Measurements from ENCODE around the gene SLC38A6. TPM values are rescaled to one million over a fixed set of nuclear protein-coding genes. Genes with fewer than 3 reads are reported as not detected.

The SLC38A6 gene
- total and polyA plus RNA-seq, 2 of the 13 experiments (the other 11 are each of a cell fraction or from before 2014, with no cell fraction given), result 6.9 to 22.1 TPM

DNA sequence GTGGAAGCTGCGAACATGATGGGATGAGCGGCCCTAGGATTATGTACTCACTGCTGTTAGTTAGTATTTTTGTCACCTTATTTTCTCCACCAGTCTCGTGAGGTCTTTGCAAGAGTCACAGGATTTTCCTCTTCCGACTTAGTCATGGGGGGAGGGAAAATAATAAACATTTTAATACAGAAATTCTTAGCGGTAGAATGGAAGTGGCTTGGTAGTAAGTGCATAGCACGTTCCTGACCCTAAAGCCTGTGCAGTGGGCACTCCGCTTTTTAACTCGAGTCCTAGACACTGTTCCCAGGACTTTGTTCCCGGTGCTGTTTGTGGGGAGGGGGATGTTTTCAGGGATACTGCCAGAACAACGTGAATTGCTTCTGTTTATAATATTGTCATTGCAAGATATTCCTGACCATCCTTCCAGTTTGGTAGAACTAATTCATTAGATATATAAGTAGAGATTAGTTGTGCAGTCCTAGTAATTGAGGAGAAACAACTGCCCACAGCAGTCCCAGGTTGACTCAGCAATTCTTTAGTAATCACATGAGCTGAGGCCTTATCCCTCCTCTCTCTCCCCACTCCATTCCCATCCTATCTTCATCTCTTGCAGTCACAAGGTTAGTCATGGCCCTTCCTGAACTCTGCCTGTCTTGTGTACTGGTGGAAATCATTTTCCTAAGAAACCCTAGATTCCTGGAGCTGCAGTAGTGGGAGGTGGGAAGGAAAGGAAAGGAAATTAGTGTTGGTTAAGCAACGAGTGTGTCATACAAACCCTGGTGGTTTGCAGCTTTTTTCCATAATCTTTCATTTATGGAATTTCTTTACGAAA lies 799 bp downstream of the SLC38A6 start (continued):
- TF ChIP-seq, protein P1, sequence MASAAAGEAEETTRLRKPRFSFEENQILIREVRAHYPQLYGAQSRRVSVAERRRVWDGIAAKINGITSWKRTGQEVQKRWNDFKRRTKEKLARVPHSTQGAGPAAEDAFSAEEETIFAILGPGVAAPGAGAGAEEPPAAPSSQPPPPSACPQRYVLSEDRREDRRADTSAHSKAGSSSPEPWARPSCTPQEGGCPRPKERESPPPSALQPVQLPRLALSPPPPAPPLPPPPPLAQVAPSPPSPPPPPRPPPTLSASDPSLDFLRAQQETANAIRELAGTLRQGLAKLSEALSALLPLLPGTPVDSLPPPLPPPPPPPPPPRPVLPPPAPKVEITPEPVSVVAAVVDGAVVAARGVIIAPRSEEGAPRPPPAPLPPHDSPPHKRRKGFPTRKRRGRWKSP (CRISPR knock-in tag; IDR thresholded peaks at IDR 0.05), result no peak
- TF ChIP-seq ZKSCAN5 (CRISPR knock-in tag; IDR thresholded peaks at IDR 0.05), result no peak
- no peak for TF ChIP-seq ZNF264 (CRISPR knock-in tag; IDR thresholded peaks at IDR 0.05)
- TF ChIP-seq TARDBP (CRISPR knock-in tag; IDR thresholded peaks at IDR 0.05), result 0 out of 2 replicates have a peak, but pooled peaks have one; percentile 37
- no peak for TF ChIP-seq PRMT3 (CRISPR knock-in tag; IDR thresholded peaks at IDR 0.05; ENCODE audit: borderline replicate concordance, low read depth)
- TF ChIP-seq LCORL (IDR thresholded peaks at IDR 0.05), result no peak
- TF ChIP-seq LCORL (CRISPR knock-in tag; IDR thresholded peaks at IDR 0.05), result no peak
- no peak for TF ChIP-seq ZNF33B (CRISPR knock-in tag; IDR thresholded peaks at IDR 0.05)
- peak; percentile 14; the same call in 1 of the 2 replicates for TF ChIP-seq ZNF558 (CRISPR knock-in tag; IDR thresholded peaks at IDR 0.05; ENCODE audit: borderline replicate concordance)
- TF ChIP-seq PTBP1 (IDR thresholded peaks at IDR 0.05; ENCODE audit: low read depth, low read length, poor library complexity, severe bottlenecking), result no peak
- TF ChIP-seq, protein P2, sequence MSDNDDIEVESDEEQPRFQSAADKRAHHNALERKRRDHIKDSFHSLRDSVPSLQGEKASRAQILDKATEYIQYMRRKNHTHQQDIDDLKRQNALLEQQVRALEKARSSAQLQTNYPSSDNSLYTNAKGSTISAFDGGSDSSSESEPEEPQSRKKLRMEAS (IDR thresholded peaks at IDR 0.05), result no peak
- TF ChIP-seq MBD4 (IDR thresholded peaks at IDR 0.05; ENCODE audit: borderline replicate concordance, low read length), result no peak
- TF ChIP-seq ZSCAN12 (CRISPR knock-in tag; IDR thresholded peaks at IDR 0.05), result no peak
- TF ChIP-seq, protein P3, sequence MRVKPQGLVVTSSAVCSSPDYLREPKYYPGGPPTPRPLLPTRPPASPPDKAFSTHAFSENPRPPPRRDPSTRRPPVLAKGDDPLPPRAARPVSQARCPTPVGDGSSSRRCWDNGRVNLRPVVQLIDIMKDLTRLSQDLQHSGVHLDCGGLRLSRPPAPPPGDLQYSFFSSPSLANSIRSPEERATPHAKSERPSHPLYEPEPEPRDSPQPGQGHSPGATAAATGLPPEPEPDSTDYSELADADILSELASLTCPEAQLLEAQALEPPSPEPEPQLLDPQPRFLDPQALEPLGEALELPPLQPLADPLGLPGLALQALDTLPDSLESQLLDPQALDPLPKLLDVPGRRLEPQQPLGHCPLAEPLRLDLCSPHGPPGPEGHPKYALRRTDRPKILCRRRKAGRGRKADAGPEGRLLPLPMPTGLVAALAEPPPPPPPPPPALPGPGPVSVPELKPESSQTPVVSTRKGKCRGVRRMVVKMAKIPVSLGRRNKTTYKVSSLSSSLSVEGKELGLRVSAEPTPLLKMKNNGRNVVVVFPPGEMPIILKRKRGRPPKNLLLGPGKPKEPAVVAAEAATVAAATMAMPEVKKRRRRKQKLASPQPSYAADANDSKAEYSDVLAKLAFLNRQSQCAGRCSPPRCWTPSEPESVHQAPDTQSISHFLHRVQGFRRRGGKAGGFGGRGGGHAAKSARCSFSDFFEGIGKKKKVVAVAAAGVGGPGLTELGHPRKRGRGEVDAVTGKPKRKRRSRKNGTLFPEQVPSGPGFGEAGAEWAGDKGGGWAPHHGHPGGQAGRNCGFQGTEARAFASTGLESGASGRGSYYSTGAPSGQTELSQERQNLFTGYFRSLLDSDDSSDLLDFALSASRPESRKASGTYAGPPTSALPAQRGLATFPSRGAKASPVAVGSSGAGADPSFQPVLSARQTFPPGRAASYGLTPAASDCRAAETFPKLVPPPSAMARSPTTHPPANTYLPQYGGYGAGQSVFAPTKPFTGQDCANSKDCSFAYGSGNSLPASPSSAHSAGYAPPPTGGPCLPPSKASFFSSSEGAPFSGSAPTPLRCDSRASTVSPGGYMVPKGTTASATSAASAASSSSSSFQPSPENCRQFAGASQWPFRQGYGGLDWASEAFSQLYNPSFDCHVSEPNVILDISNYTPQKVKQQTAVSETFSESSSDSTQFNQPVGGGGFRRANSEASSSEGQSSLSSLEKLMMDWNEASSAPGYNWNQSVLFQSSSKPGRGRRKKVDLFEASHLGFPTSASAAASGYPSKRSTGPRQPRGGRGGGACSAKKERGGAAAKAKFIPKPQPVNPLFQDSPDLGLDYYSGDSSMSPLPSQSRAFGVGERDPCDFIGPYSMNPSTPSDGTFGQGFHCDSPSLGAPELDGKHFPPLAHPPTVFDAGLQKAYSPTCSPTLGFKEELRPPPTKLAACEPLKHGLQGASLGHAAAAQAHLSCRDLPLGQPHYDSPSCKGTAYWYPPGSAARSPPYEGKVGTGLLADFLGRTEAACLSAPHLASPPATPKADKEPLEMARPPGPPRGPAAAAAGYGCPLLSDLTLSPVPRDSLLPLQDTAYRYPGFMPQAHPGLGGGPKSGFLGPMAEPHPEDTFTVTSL (CRISPR knock-in tag; IDR thresholded peaks at IDR 0.05; ENCODE audit: borderline replicate concordance), result no peak
- no peak for TF ChIP-seq ZNF17 (CRISPR knock-in tag; IDR thresholded peaks at IDR 0.05)
- peak; percentile 46 for TF ChIP-seq NFE2 (CRISPR knock-in tag; IDR thresholded peaks at IDR 0.05)
- no peak for TF ChIP-seq HOXA7 (CRISPR knock-in tag; IDR thresholded peaks at IDR 0.05)
- TF ChIP-seq ZNF3 (CRISPR knock-in tag; IDR thresholded peaks at IDR 0.05), result no peak
- TF ChIP-seq, protein P4, sequence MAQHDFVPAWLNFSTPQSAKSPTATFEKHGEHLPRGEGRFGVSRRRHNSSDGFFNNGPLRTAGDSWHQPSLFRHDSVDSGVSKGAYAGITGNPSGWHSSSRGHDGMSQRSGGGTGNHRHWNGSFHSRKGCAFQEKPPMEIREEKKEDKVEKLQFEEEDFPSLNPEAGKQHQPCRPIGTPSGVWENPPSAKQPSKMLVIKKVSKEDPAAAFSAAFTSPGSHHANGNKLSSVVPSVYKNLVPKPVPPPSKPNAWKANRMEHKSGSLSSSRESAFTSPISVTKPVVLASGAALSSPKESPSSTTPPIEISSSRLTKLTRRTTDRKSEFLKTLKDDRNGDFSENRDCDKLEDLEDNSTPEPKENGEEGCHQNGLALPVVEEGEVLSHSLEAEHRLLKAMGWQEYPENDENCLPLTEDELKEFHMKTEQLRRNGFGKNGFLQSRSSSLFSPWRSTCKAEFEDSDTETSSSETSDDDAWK (CRISPR knock-in tag; IDR thresholded peaks at IDR 0.05), result no peak
- peak; percentile 26; the same call in 1 of the 2 replicates for TF ChIP-seq CCDC6 (CRISPR knock-in tag; IDR thresholded peaks at IDR 0.05)
- TF ChIP-seq SP5 (CRISPR knock-in tag; IDR thresholded peaks at IDR 0.05; ENCODE audit: borderline replicate concordance, low read depth), result no peak
- TF ChIP-seq RELA (CRISPR knock-in tag; IDR thresholded peaks at IDR 0.05), result no peak
- peak; percentile 55 for TF ChIP-seq ZFX (CRISPR knock-in tag; IDR thresholded peaks at IDR 0.05; ENCODE audit: low read depth)
- no peak for TF ChIP-seq ERF (CRISPR knock-in tag; IDR thresholded peaks at IDR 0.05)

All from HepG2 (cell line).